BLaER1 treated with 17β-estradiol and CSF1 and Interleukin-3, amounts not matched to agents 10 nM and 100 nM (cell line): ENCODE measurements around the gene CC2D2A.

Experiments used
- H3K27ac ChIP-seq, 11 experiments: shearing (Covaris generic); formaldehyde crosslinking; 2 replicates each; pipeline ENCODE4 v1.8.1; 2022
- H3K27me3 ChIP-seq, 11 experiments: shearing (Covaris generic); formaldehyde crosslinking; 2 replicates each; pipeline ENCODE4 v1.8.1; 2022
- H3K36me3 ChIP-seq, 11 experiments: shearing (Covaris generic); formaldehyde crosslinking; 2 replicates each; pipeline ENCODE4 v1.8.1; 2022
- H3K4me1 ChIP-seq, 10 experiments: shearing (Covaris generic); formaldehyde crosslinking; 2 replicates each; pipeline ENCODE4 v1.8.1; 2022
- H3K4me2 ChIP-seq, 11 experiments: shearing (Covaris generic); formaldehyde crosslinking; 2 replicates each; pipeline ENCODE4 v1.8.1; 2022
- H3K4me3 ChIP-seq, 10 experiments: shearing (Covaris generic); formaldehyde crosslinking; 2 replicates each; pipeline ENCODE4 v1.8.1; 2022
- H3K9ac ChIP-seq, 11 experiments: shearing (Covaris generic); formaldehyde crosslinking; 2 replicates each; pipeline ENCODE4 v1.8.1; 2022
- H3K9me3 ChIP-seq, 11 experiments: shearing (Covaris generic); formaldehyde crosslinking; replicated peaks in 1 of 11; 2 replicates each; pipeline ENCODE4 v1.8.1; 2022
- H4K20me1 ChIP-seq, 11 experiments: shearing (Covaris generic); formaldehyde crosslinking; 2 replicates each; pipeline ENCODE4 v1.8.1; 2022
- Cebpa-rat ChIP-seq, 11 experiments: shearing (Covaris generic); IDR thresholded peaks; 2 replicates each; pipeline ENCODE4 v1.8.1; 2022

The CC2D2A gene

DNA sequence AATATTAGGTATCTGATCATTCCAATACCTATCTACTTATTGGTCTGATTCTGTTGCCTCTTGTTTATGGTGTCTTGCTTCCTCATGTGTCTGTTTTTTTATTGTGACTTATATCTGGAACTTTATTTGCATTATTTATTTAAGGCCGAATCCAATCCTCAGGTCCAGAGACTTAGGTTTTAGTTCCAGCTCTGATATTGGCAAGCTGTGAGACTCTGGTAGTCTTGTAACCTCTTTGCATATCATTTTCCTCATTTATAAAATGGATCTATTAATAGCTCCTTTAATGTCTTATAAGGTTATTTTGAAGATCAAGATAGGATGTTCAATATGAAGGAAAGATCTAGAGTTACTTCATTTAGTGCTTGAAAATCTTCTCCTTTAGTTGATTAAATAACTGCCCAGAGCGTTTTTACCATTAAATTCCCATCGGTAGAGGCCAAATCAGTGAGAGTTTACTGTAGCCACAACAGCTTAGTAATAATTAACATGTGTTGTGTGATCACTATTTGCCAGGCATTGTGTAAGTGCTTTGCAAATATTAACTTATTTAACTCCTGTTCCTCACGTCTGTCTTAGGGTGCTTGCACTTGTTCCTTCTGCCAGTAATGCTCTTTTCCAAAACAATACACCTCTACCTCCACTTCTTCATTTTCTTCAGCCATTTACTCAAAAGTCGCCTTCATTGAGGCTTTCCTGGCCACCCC is 82.2 kb downstream of the CC2D2A start:
- Histone ChIP-seq H3K9me3 (no peaks in the 10 kb centered on the region), H3K27me3 (no peaks in the 10 kb centered on the region), H4K20me1 (no peaks in the 10 kb centered on the region; a peak in 1 of 22 replicates), H3K27ac (no peak overlapping the region), H3K4me1 (peaks cover 0 to 14% (median 5%) of the 10 kb centered on the region in 10 experiments; a peak in 8 of 20 replicates), H3K4me2 (no peak overlapping the region), H3K36me3 (peaks cover 0 to 84% (median 0%) of the 10 kb centered on the region in 11 experiments; a peak in 6 of 22 replicates), H3K9ac (no peak overlapping the region), H3K4me3 (no peak overlapping the region)
- no peak for TF ChIP-seq Cebpa-rat (IDR thresholded peaks at IDR 0.05)

DNA sequence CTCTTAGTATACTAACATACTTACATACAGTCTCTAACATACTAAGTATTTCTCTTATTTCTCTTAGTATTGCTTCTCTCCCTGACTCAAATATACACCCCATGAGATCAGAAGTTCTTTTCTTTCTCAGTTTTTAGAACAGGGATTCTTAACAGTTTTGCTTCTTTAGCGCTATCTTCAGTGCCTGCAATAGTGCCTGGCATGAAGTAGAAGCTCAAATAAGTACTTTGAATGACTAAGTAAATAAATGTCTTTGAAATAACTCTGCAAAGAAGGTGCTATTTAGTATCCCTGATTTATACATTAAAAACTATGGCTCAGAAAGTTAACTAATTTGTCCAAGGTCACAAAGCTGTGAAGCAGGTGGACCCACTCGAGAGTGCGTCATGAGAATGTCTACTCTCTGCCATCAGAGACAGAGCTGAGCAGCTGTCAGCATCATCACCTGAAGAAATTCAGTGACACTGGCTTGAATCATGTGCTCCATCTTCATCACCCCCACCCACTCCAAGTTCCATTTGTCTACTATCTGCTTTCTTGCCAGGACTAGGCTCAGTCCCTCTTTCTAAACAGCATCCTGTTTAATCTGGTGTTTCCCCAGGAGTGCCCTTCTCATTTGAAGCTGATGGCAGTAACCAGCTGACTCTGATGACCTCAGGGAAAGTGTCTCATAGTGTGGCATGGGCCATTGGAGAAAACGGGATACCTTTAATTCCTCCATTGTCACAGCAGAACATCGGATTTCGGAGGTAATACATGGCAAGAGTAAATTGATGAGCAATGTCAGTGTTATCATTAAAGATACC is 83.1 kb downstream of the CC2D2A start:
- H3K27me3 ChIP-seq, result no peaks in the 10 kb centered on the region
- TF ChIP-seq Cebpa-rat (IDR thresholded peaks at IDR 0.05), result no peak
- peaks cover 0 to 85% (median 0%) of the 10 kb centered on the region in 11 experiments; a peak in 6 of 22 replicates for H3K36me3 ChIP-seq
- H3K9ac ChIP-seq, result no peak overlapping the region
- H3K4me3 ChIP-seq, result no peak overlapping the region
- H4K20me1 ChIP-seq, result no peaks in the 10 kb centered on the region; a peak in 1 of 22 replicates
- no peak overlapping the region for H3K27ac ChIP-seq
- peaks cover 0 to 9% (median under 1%) of the 10 kb centered on the region in 10 experiments; a peak in 7 of 20 replicates for H3K4me1 ChIP-seq
- no peaks in the 10 kb centered on the region for H3K9me3 ChIP-seq
- no peak overlapping the region for H3K4me2 ChIP-seq

DNA sequence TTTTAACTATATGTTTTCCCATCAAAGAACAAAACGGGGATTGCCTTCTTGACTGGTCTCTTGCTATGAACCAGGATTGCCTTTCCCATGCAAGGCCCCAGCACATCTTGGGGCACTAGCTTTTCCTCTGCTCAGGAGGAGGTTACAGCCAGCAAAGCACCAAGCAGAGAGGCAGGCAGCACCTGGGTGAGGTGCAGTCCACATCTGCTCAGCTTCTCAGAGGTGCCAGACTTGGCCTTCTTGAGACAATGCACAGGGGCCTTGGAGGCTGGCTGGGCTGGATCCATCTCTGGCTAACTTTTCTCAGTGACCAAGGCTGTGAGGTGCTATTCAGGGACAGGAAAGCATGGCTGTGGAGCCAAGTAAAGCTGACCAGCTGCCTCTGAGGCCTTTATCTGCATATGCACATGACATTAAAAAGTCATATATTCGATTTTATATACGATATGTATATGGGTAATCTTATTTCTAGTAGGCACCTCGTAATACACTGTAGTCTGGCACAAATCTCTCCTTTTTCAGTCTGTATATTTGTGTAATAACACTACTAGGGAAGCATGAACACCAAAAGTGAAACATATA is 86.9 kb downstream of the CC2D2A start:
- Histone ChIP-seq H4K20me1 (peaks cover 0 to 9% (median 0%) of the 10 kb centered on the region in 11 experiments; a peak in 5 of 22 replicates), H3K27ac (no peak overlapping the region), H3K36me3 (peaks cover 0 to 82% (median 0%) of the 10 kb centered on the region in 11 experiments; a peak in 5 of 22 replicates), H3K9me3 (no peaks in the 10 kb centered on the region), H3K4me1 (peaks cover 0 to 11% (median 8%) of the 10 kb centered on the region in 10 experiments; a peak in 11 of 20 replicates), H3K4me2 (no peak overlapping the region), H3K27me3 (no peaks in the 10 kb centered on the region), H3K9ac (no peak overlapping the region), H3K4me3 (no peak overlapping the region)
- no peak for TF ChIP-seq Cebpa-rat (IDR thresholded peaks at IDR 0.05)

DNA sequence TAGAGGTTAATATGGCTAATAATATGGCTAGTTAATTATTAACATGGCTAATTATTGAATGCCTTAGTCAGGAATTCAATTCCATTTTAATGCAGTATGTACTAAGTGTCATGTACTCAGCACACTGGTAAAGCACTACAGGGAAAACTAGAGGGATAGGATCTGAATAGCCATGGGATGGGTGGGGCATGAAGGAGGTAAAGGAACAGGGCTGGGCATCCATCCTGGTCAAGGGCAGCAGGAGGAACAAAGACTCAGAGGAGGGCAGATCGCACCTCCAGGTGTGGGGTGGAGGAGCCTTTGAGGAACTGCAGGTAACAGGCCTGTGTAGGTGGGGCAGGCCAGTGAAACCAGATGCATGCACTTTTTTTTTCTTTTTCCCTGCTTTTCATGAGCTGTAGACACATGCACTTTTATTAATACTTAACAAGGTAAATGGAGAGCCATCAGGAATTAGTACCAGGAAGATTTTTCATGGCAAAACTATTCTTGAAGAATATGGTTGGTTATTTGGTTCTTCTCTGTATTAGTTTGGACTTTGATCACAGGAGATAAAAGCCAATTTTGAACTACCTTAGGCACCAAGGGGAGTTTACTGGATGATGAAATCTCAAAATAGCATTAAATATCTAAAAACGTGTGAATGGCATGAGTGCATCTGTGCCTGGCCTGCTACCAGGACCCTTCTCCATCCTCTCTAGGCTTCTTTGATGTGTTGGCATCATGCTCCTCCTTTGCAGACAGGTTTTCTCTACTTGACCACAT is 88.3 kb downstream of the CC2D2A start:
- Histone ChIP-seq H4K20me1 (peaks cover 0 to 22% (median 0%) of the 10 kb centered on the region in 11 experiments; a peak in 5 of 22 replicates), H3K4me2 (no peak overlapping the region), H3K9ac (no peak overlapping the region), H3K27me3 (no peaks in the 10 kb centered on the region), H3K9me3 (no peaks in the 10 kb centered on the region), H3K4me3 (no peak overlapping the region), H3K4me1 (peaks cover 0 to 25% (median 9%) of the 10 kb centered on the region in 10 experiments; a peak in 11 of 20 replicates), H3K27ac (no peak overlapping the region), H3K36me3 (peaks cover 0 to 83% (median 4%) of the 10 kb centered on the region in 11 experiments; a peak in 8 of 22 replicates)
- TF ChIP-seq Cebpa-rat (IDR thresholded peaks at IDR 0.05), result no peak

DNA sequence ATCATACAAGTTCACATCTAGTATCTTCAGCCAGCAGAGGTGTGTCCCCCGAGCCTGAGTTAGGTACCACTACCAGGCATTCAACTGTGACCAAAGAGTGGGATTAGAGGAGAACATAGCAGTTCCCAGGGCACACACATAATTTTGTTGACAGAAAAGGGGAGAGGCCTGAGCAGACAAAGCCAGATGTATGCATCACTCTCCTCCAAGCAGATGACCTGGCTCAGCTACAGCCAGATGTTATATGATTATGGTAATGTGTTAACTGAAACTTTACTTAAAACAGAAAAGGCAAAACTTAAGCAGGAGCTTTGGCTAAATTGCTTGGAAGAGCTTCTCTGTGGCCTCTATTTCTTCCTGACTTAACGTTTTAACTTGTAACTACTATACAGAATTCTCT is 88.9 kb downstream of the CC2D2A start:
- Histone ChIP-seq H3K27me3 (no peaks in the 10 kb centered on the region), H3K36me3 (peaks cover 0 to 83% (median 10%) of the 10 kb centered on the region in 11 experiments; a peak in 9 of 22 replicates), H3K27ac (no peak overlapping the region), H4K20me1 (peaks cover 0 to 28% (median 0%) of the 10 kb centered on the region in 11 experiments; a peak in 5 of 22 replicates), H3K4me1 (peaks cover 0 to 31% (median 9%) of the 10 kb centered on the region in 10 experiments; a peak in 11 of 20 replicates), H3K4me3 (no peak overlapping the region), H3K4me2 (no peak overlapping the region), H3K9me3 (no peaks in the 10 kb centered on the region), H3K9ac (no peak overlapping the region)
- TF ChIP-seq Cebpa-rat (IDR thresholded peaks at IDR 0.05), result no peak

DNA sequence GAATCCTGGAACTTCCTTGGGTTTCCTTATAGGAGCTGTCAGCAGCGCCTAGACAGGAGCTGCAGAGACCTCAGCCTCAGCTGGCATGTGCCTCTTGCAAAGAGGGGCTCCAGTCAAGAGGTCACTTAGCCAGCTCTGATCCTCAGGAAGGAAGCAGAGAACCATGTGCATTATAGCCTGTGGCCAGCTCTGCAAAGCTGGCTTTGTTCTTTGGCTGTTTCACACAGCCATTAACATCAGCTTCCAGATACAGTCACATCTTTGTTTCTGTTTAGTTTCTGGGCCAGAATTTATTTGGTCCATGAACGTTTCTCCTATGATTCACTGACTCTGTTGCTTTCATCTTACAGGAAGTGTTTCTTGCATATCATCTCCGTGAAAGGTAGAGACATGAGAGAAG is 92.4 kb downstream of the CC2D2A start:
- H3K4me2 ChIP-seq, result peak overlapping the region in 3 of 11 experiments; percentile 8 to 62 (median 47); a peak in 4 of 22 replicates
- H3K36me3 ChIP-seq, result peaks cover 4 to 86% (median 17%) of the 10 kb centered on the region in 11 experiments; a peak in 17 of 22 replicates
- H3K9me3 ChIP-seq, result no peaks in the 10 kb centered on the region
- peaks cover 0 to 36% (median 0%) of the 10 kb centered on the region in 11 experiments; a peak in 5 of 22 replicates for H4K20me1 ChIP-seq
- H3K9ac ChIP-seq, result no peak overlapping the region
- H3K27ac ChIP-seq, result no peak overlapping the region
- H3K27me3 ChIP-seq, result no peaks in the 10 kb centered on the region
- no peak for TF ChIP-seq Cebpa-rat (IDR thresholded peaks at IDR 0.05)
- H3K4me3 ChIP-seq, result no peak overlapping the region
- peaks cover 0 to 39% (median 4%) of the 10 kb centered on the region in 10 experiments; a peak in 8 of 20 replicates for H3K4me1 ChIP-seq

DNA sequence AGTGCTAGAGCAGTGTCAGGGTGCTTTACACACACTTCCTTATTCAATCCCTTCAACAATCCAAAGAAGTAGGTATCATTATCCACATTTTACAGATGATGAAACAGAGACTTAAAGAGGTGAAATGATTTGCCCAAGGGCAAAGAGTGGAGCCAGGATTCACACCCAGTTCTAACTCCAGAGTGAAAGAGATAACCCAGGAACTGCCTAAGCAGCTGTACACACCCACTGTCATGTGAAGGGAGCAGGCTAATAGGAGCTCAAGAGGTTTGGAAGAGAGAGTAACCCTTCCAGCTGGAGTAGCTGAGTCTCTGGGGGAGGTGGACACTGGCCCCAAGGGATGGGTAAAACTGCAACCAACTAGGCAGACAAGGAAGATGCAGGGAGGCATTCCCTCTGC is 92.9 kb downstream of the CC2D2A start:
- H3K27me3 ChIP-seq, result no peaks in the 10 kb centered on the region
- peaks cover 0 to 36% (median 0%) of the 10 kb centered on the region in 11 experiments; a peak in 5 of 22 replicates for H4K20me1 ChIP-seq
- peaks cover 0 to 39% (median 4%) of the 10 kb centered on the region in 10 experiments; a peak in 8 of 20 replicates for H3K4me1 ChIP-seq

DNA sequence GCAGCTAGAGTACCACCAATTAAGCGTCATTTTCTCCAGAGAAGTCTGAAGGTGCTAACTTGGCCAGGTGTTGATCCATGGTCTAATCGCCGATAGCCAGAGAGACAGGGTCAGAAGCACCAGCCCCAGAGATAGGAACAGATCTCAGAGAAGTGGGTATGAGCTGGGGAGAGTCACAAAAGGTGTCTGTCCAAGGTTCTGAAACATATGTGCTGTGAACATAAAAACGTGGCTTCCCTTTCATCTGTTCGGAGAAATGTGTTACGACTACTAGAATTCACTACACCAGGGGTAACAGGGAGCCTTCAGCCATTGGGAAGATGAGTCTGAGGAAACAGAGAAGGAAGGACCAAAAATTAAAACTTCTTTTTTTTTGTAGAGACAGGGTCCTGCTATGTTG is 94.2 kb downstream of the CC2D2A start:
- Histone ChIP-seq H3K4me3 (no peak overlapping the region), H3K9me3 (no peaks in the 10 kb centered on the region), H3K4me1 (peaks cover 0 to 51% (median 4%) of the 10 kb centered on the region in 10 experiments; a peak in 8 of 20 replicates), H3K36me3 (peaks cover 8 to 86% (median 29%) of the 10 kb centered on the region in 11 experiments; a peak in 18 of 22 replicates), H4K20me1 (peaks cover 0 to 41% (median 0%) of the 10 kb centered on the region in 11 experiments; a peak in 5 of 22 replicates), H3K27me3 (no peaks in the 10 kb centered on the region), H3K9ac (no peak overlapping the region), H3K4me2 (no peak overlapping the region), H3K27ac (no peak overlapping the region)
- TF ChIP-seq Cebpa-rat (IDR thresholded peaks at IDR 0.05), result no peak

More for the DNA sequence above, 92.9 kb downstream of the CC2D2A start:
- Histone ChIP-seq H3K9ac (no peak overlapping the region), H3K27ac (no peak overlapping the region), H3K4me3 (no peak overlapping the region), H3K9me3 (no peaks in the 10 kb centered on the region), H3K4me2 (peak overlapping the region in 1 of 11 experiments; percentile 47; a peak in 1 of 22 replicates), H3K36me3 (peaks cover 5 to 86% (median 18%) of the 10 kb centered on the region in 11 experiments; a peak in 17 of 22 replicates)
- no peak for TF ChIP-seq Cebpa-rat (IDR thresholded peaks at IDR 0.05)
